GM12878 (cell line): ENCODE data around the gene ZNF573. TPM values are rescaled to one million over a fixed set of nuclear protein-coding genes. Genes with fewer than 3 reads are reported as not detected.

Experiments
- ATAC-seq: fragments of 200-7000 bp; cut with Tn5 transposase; 3 replicates; pipeline ENCODE4 v1.9.1; 2020; ENCODE audit warnings: mild to moderate bottlenecking, moderate library complexity
- BruUV-seq: library from RNA; stranded (reverse); fragments of 400-500 nt; replicated peaks from 2 replicates; lab custom pipeline; 2021; lab: Mats Ljungman, UMichigan
- CTCF ChIA-PET: fragments of 300-600 bp; sonication (Branson Sonifier 250); formaldehyde crosslinking; extraction: SDS; loops from one replicate; lab custom pipeline; 2021; ENCODE audit warnings: inconsistent platforms; lab: Yijun Ruan, JAX
- POLR2A ChIA-PET: fragments of 350-600 bp; formaldehyde crosslinking; extraction: SDS; loops from one replicate; lab custom pipeline; 2021; ENCODE audit warnings: inconsistent platforms; lab: Charles Lee
- RAD21 ChIA-PET: fragments of 300-600 bp; sonication (Branson Sonifier 250); formaldehyde crosslinking; loops from one replicate; lab custom pipeline; 2023; ENCODE audit warnings: antibody characterized with exemption; ENCODE audit not compliant: unreplicated experiment; lab: Charles Lee
- SMC1A ChIA-PET: fragments of 300-600 bp; sonication (Branson Sonifier 250); formaldehyde crosslinking; loops from one replicate; lab custom pipeline; 2023; ENCODE audit not compliant: unreplicated experiment, uncharacterized antibody; lab: Charles Lee
- DNase-seq: peaks from one replicate; pipeline ENCODE4 v3.0.0-alpha.2; 2011; ENCODE audit warnings: low read depth, low spot score
- FAIRE-seq: peaks from 3 replicates; lab custom pipeline; 2011; peaks lifted over from hg19 to GRCh38; lab: Jason Lieb, UNC
- H2AFZ ChIP-seq: 2 replicates; pipeline ENCODE4 v1.6.0; 2011; ENCODE audit warnings: low read depth, low read length, control low read depth; ENCODE audit not compliant: control insufficient read depth
- H3K27ac ChIP-seq: 2 replicates; pipeline ENCODE4 v1.5.1; 2011; ENCODE audit warnings: control low read depth; ENCODE audit not compliant: control insufficient read depth, insufficient read depth
- H3K27me3 ChIP-seq, 2 experiments: replicated peaks in 1 of 2; 2 replicates each; pipeline versions ENCODE4 v1.6.0 to v1.6.1; 2011; ENCODE audit warnings: low read length in 1 of 2; ENCODE audit not compliant: control insufficient read depth in 2 of 2, insufficient read depth in 2 of 2
- H3K36me3 ChIP-seq, 2 experiments: 2 replicates each; pipeline ENCODE4 v1.5.1; 2011; ENCODE audit warnings: low read length in 1 of 2; ENCODE audit not compliant: control insufficient read depth in 2 of 2, insufficient read depth in 2 of 2
- H3K4me1 ChIP-seq: 2 replicates; pipeline ENCODE4 v1.6.1; 2011; ENCODE audit warnings: mild to moderate bottlenecking, low read length, moderate library complexity, mixed read lengths; ENCODE audit not compliant: control insufficient read depth, insufficient read depth
- H3K4me2 ChIP-seq: 2 replicates; pipeline ENCODE4 v1.6.0; 2011; ENCODE audit warnings: control low read depth; ENCODE audit not compliant: control insufficient read depth, insufficient read depth
- H3K4me3 ChIP-seq: fragments of 200-600 bp; sonication (generic); 2 replicates; pipeline ENCODE4 v1.5.1; 2016
- H3K79me2 ChIP-seq: 2 replicates; pipeline ENCODE4 v1.6.0; 2011; ENCODE audit warnings: low read length; ENCODE audit not compliant: control insufficient read depth, insufficient read depth
- H3K9ac ChIP-seq: 2 replicates; pipeline ENCODE4 v1.8.0; 2011; ENCODE audit warnings: low read length, control low read depth, mixed read lengths; ENCODE audit not compliant: control insufficient read depth, insufficient read depth
- H3K9me3 ChIP-seq: replicated peaks from 3 replicates; pipeline ENCODE4 v1.5.1; 2011; ENCODE audit warnings: mild to moderate bottlenecking, low read length; ENCODE audit not compliant: control insufficient read depth, insufficient read depth
- H4K20me1 ChIP-seq: 2 replicates; pipeline ENCODE4 v1.6.0; 2011; ENCODE audit not compliant: control insufficient read depth, insufficient read depth
- BCL11A ChIP-seq: IDR thresholded peaks from 2 replicates; pipeline ENCODE4 v1.6.1; 2011; ENCODE audit warnings: low read depth, low read length
- CBX5 ChIP-seq: sonication (generic); IDR thresholded peaks from 2 replicates; pipeline ENCODE4 v1.6.1; 2016; ENCODE audit warnings: low read depth, moderate library complexity, mild to moderate bottlenecking, inconsistent platforms
- CHD4 ChIP-seq: fragments of 200-600 bp; sonication (generic); IDR thresholded peaks from 2 replicates; pipeline ENCODE4 v1.6.1; 2016; ENCODE audit warnings: mild to moderate bottlenecking
- CTCF ChIP-seq, 3 experiments: IDR thresholded peaks in 2 of 3; conservative IDR thresholded peaks in 1 of 3; 2 replicates each; pipeline ENCODE4 v1.5.1; 2011; ENCODE audit warnings: low read depth in 3 of 3, low read length in 3 of 3, mild to moderate bottlenecking in 3 of 3, control low read depth in 2 of 3, moderate library complexity in 2 of 3, inconsistent platforms in 1 of 3, mixed read lengths in 1 of 3; ENCODE audit not compliant: control insufficient read depth in 2 of 3, insufficient read depth in 1 of 3; ENCODE audit errors: extremely low read depth in 1 of 3
- EED ChIP-seq: sonication (generic); IDR thresholded peaks from 2 replicates; pipeline ENCODE4 v1.6.1; 2016; ENCODE audit warnings: antibody characterized with exemption, low read depth
- ETV6 ChIP-seq, 2 experiments: fragments of 450-650 bp in 1 of 2; IDR thresholded peaks in 1 of 2; conservative IDR thresholded peaks in 1 of 2; 2 replicates each; pipeline ENCODE4 v1.6.1; 2014; ENCODE audit warnings: antibody characterized with exemption in 1 of 2, borderline replicate concordance in 1 of 2, low read depth in 1 of 2, mild to moderate bottlenecking in 1 of 2, moderate library complexity in 1 of 2
- HDAC2 ChIP-seq: fragments of 200-600 bp; sonication (generic); IDR thresholded peaks from 2 replicates; pipeline ENCODE4 v1.6.1; 2017
- MTA2 ChIP-seq: fragments of 450-650 bp; IDR thresholded peaks from 2 replicates; pipeline ENCODE4 v1.6.1; 2016; ENCODE audit warnings: low read depth, mild to moderate bottlenecking, moderate library complexity
- MTA3 ChIP-seq: IDR thresholded peaks from 2 replicates; pipeline ENCODE4 v1.6.1; 2012; ENCODE audit warnings: low read length, inconsistent platforms, borderline replicate concordance
- NKRF ChIP-seq: fragments of 450-650 bp; conservative IDR thresholded peaks from 2 replicates; pipeline ENCODE4 v1.6.1; 2017; ENCODE audit warnings: mild to moderate bottlenecking, moderate library complexity
- POLR2AphosphoS5 ChIP-seq: IDR thresholded peaks from 2 replicates; pipeline ENCODE4 v1.6.1; 2011; ENCODE audit warnings: mild to moderate bottlenecking, low read length, inconsistent platforms
- RAD51 ChIP-seq: fragments of 450-650 bp; IDR thresholded peaks from 2 replicates; pipeline ENCODE4 v1.6.1; 2016; ENCODE audit warnings: moderate library complexity, mild to moderate bottlenecking, inconsistent platforms
- REST ChIP-seq: IDR thresholded peaks from 2 replicates; pipeline ENCODE4 v1.6.1; 2012; ENCODE audit warnings: mild to moderate bottlenecking, low read depth, low read length
- RUNX3 ChIP-seq: IDR thresholded peaks from 2 replicates; pipeline ENCODE4 v1.6.1; 2012; ENCODE audit warnings: low read length, inconsistent platforms
- SREBF1 ChIP-seq: IDR thresholded peaks from 2 replicates; pipeline ENCODE4 v1.6.1; 2012; ENCODE audit warnings: mild to moderate bottlenecking, low read length
- SREBF2 ChIP-seq: IDR thresholded peaks from 2 replicates; pipeline ENCODE4 v1.6.1; 2012; ENCODE audit warnings: mild to moderate bottlenecking, low read length
- SUZ12 ChIP-seq: fragments of 200-600 bp; sonication (generic); IDR thresholded peaks from one replicate; pipeline ENCODE4 v1.6.1; 2018; ENCODE audit warnings: antibody characterized with exemption, mild to moderate bottlenecking; ENCODE audit not compliant: unreplicated experiment
- TCF3 ChIP-seq: IDR thresholded peaks from 2 replicates; pipeline ENCODE4 v1.6.1; 2012; ENCODE audit warnings: low read depth, mild to moderate bottlenecking, low read length, borderline replicate concordance; ENCODE audit not compliant: insufficient read depth
- ZNF274 ChIP-seq: IDR thresholded peaks from one replicate; pipeline ENCODE4 v1.8.0; 2011; ENCODE audit not compliant: insufficient read length, insufficient read depth
- WGBS: methylation state at CpG from one replicate; pipeline ENCODE4 v1.1.6; 2016; ENCODE audit warnings: low lambda C conversion rate; ENCODE audit not compliant: insufficient replicate concordance, insufficient coverage; ENCODE audit errors: missing lambda C conversion rate; 5-methylcytosine and 5-hydroxymethylcytosine counted together
- in situ Hi-C: fragments of 300-500 bp; cut with MboI; formaldehyde crosslinking; loops from 9 replicates; pipeline ENCODE4 v1.14.3; 2018; ENCODE audit warnings: mixed read lengths
- intact Hi-C: fragments of 100-400 bp; cut with micrococcal nuclease; formaldehyde crosslinking; loops from one replicate; pipeline ENCODE4 v1.14.2; 2022; ENCODE audit not compliant: unreplicated experiment
- polyA plus RNA-seq, 11 experiments: library from polyadenylated mRNA; depleted of rRNA in 4 of 11; unstranded in 6 of 11; stranded (reverse) in 5 of 11; fragments of >200 nt; fragmentation: Nextera tagmentation in 4 of 11; fragmentation: Illumina TruSeq in 1 of 11; extraction: Ambion mirVana in 4 of 11; extraction: Trizol in 1 of 11; gene quantifications; 1 replicate in 1 of 11; 2 replicates in 10 of 11; pipeline versions ENCODE4 v1.2.1 to v1.2.3, GENCODE V29; 2011 to 2016; ENCODE audit warnings: inconsistent platforms in 2 of 11, missing spikeins in 2 of 11, low read depth in 1 of 11
- total RNA-seq, 4 experiments: library from RNA; depleted of rRNA in 3 of 4; stranded (reverse); fragments of >200 nt in 3 of 4; fragmentation: Illumina TruSeq in 1 of 4; extraction: Trizol in 1 of 4; gene quantifications; 2 replicates each; pipeline versions ENCODE4 v1.2.1 to v1.2.3, GENCODE V29; 2013 to 2021

ZNF573 gene
- total and polyA plus RNA-seq, 10 of the 15 experiments (the other 5 are each of a cell fraction or from before 2014, with no cell fraction given), result 0.38 to 5.5 (median 2.4) TPM

GRCh38 chr19:37813340-37813739 is 34.0 kb upstream of the ZNF573 start (continued):
- TF ChIP-seq TCF3 (no peak), RAD51 (no peak), CTCF (IDR thresholded peaks at IDR 0.05 in 2 of 3, conservative IDR thresholded peaks at IDR 0.05 in 1 of 3; ENCODE audit: control insufficient read depth in 2 of 3, extremely low read depth in 1 of 3, insufficient read depth in 1 of 3, low read depth in 3 of 3, low read length in 3 of 3) (no peak), RUNX3 (no peak), SREBF2 (no peak), CBX5 (no peak), POLR2AphosphoS5 (no peak), NKRF (no peak)
- TF ChIP-seq, all 136 proteins: peak for 0

GRCh38 chr19:37809366-37809765 is 30.0 kb upstream of the ZNF573 start:
- WGBS, result 50% methylated on average over 5 of the region's 5 CpGs
- Histone ChIP-seq H3K79me2 (no peaks in the 10 kb centered on the region), H3K27me3 (no peaks in the 10 kb centered on the region), H3K9ac (no peak overlapping the region), H3K36me3 (no peaks in the 10 kb centered on the region), H4K20me1 (no peaks in the 10 kb centered on the region), H3K4me3 (no peak overlapping the region), H3K27ac (no peak overlapping the region), H3K4me2 (no peak overlapping the region), H2AFZ (no peak overlapping the region), H3K9me3 (peaks cover 3% of the 10 kb centered on the region; the same call in 2 of the 3 replicates), H3K4me1 (no peaks in the 10 kb centered on the region)
- ChIA-PET POLR2A (no interaction called here), SMC1A (no interaction called here), RAD21 (no interaction called here), CTCF (no interaction called here)
- no TSS peak for BruUV-seq
- intact Hi-C loops, result no loop called here
- FAIRE-seq, result no peak
- in situ Hi-C loops, result no loop called here
- DNase-seq, result no peak
- no peak for ATAC-seq
- no peak for TF ChIP-seq MTA2
- TF ChIP-seq ETV6 (conservative IDR thresholded peaks at IDR 0.05 in 1 of 2, IDR thresholded peaks at IDR 0.05 in 1 of 2; ENCODE audit: borderline replicate concordance in 1 of 2, low read depth in 1 of 2), result no peak
- no peak for TF ChIP-seq MTA3
- TF ChIP-seq EED, result no peak
- no peak for TF ChIP-seq HDAC2
- no peak for TF ChIP-seq REST
- TF ChIP-seq BCL11A, result no peak
- no peak for TF ChIP-seq SUZ12
- TF ChIP-seq SREBF1, result no peak
- no peak for TF ChIP-seq CHD4
- TF ChIP-seq ZNF274, result no peak
